Cardiac muscle cell (in vitro differentiated cells and primary cell): Measurements from ENCODE around the gene EP400. TPM values are rescaled to one million over a fixed set of nuclear protein-coding genes. Genes with fewer than 3 reads are reported as not detected.

Experiments used
- DNase-seq, 2 donors: peaks; one replicate each; pipeline versions ENCODE4 v3.0.0 to v3.0.0-alpha.2; 2010 to 2017; ENCODE audit warnings: low read depth in 1 of 2, low spot score in 1 of 2
- H3K27ac ChIP-seq: fragments of 200-600 bp; sonication (generic); 2 replicates; pipeline ENCODE4 v1.5.1; 2016
- H3K27me3 ChIP-seq: fragments of 200-600 bp; sonication (generic); 2 replicates; pipeline ENCODE4 v1.6.0; 2016; ENCODE audit warnings: control low read depth
- H3K36me3 ChIP-seq: fragments of 200-600 bp; sonication (generic); 2 replicates; pipeline ENCODE4 v1.5.1; 2016; ENCODE audit warnings: control low read depth
- H3K4me1 ChIP-seq: fragments of 200-600 bp; sonication (generic); 2 replicates; pipeline ENCODE4 v1.8.1; 2017; ENCODE audit warnings: low read depth, mild to moderate bottlenecking, mixed run types
- H3K4me3 ChIP-seq: fragments of 200-600 bp; sonication (generic); 2 replicates; pipeline ENCODE4 v1.5.1; 2016; ENCODE audit warnings: mild to moderate bottlenecking
- H3K9me3 ChIP-seq: fragments of 200-600 bp; sonication (generic); 2 replicates; pipeline ENCODE4 v1.5.1; 2017; ENCODE audit warnings: low read depth, mild to moderate bottlenecking, control low read depth
- polyA plus RNA-seq: library from polyadenylated mRNA; unstranded; fragments of >200 nt; fragmentation: Nextera tagmentation; extraction: Ambion mirVana; gene quantifications from 2 replicates; pipeline ENCODE4 v1.2.1, GENCODE V29; 2016
- total RNA-seq: library from RNA; depleted of rRNA; stranded (reverse); fragments of >200 nt; gene quantifications from 2 replicates; pipeline ENCODE4 v1.2.3, GENCODE V29; 2016
- TF ChIP-seq, protein P1 (sequence below): IDR thresholded peaks from 2 replicates; pipeline ENCODE4 v1.5.1; 2012; ENCODE audit warnings: low read depth, mild to moderate bottlenecking, low read length

The EP400 gene
- total and polyA plus RNA-seq, 2 experiments from 2014 or later, result 14.6 to 28.4 TPM

- Histone ChIP-seq H3K9me3 (no peaks in the 10 kb centered on the region), H3K4me3 (no peak overlapping the region), H3K27ac (no peak overlapping the region), H3K36me3 (peaks cover 20% of the 10 kb centered on the region), H3K27me3 (no peaks in the 10 kb centered on the region), H3K4me1 (no peaks in the 10 kb centered on the region)
- TF ChIP-seq, protein P1, sequence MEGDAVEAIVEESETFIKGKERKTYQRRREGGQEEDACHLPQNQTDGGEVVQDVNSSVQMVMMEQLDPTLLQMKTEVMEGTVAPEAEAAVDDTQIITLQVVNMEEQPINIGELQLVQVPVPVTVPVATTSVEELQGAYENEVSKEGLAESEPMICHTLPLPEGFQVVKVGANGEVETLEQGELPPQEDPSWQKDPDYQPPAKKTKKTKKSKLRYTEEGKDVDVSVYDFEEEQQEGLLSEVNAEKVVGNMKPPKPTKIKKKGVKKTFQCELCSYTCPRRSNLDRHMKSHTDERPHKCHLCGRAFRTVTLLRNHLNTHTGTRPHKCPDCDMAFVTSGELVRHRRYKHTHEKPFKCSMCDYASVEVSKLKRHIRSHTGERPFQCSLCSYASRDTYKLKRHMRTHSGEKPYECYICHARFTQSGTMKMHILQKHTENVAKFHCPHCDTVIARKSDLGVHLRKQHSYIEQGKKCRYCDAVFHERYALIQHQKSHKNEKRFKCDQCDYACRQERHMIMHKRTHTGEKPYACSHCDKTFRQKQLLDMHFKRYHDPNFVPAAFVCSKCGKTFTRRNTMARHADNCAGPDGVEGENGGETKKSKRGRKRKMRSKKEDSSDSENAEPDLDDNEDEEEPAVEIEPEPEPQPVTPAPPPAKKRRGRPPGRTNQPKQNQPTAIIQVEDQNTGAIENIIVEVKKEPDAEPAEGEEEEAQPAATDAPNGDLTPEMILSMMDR, result no peak
- DNase-seq, result peak in 1 of 2 donors; percentile 3
Measured at GRCh38 chr12:132006056-132006680, 56.4 kb downstream of the EP400 start.

- no peak for DNase-seq
- Histone ChIP-seq H3K27ac (no peak overlapping the region), H3K36me3 (peaks cover 25% of the 10 kb centered on the region), H3K4me3 (no peak overlapping the region), H3K9me3 (no peaks in the 10 kb centered on the region), H3K27me3 (no peaks in the 10 kb centered on the region), H3K4me1 (no peaks in the 10 kb centered on the region)
- TF ChIP-seq, protein P1, result no peak
Measured at GRCh38 chr12:132007041-132007440, 57.3 kb downstream of the EP400 start.

- no peak for DNase-seq
- TF ChIP-seq, protein P1, result no peak
- no peaks in the 10 kb centered on the region for H3K4me1 ChIP-seq
- H3K9me3 ChIP-seq, result no peaks in the 10 kb centered on the region
- H3K4me3 ChIP-seq, result no peak overlapping the region
- peaks cover 40% of the 10 kb centered on the region for H3K36me3 ChIP-seq
- H3K27ac ChIP-seq, result no peak overlapping the region
- no peaks in the 10 kb centered on the region for H3K27me3 ChIP-seq
Measured at GRCh38 chr12:132009336-132009859, 59.7 kb downstream of the EP400 start.

DNA sequence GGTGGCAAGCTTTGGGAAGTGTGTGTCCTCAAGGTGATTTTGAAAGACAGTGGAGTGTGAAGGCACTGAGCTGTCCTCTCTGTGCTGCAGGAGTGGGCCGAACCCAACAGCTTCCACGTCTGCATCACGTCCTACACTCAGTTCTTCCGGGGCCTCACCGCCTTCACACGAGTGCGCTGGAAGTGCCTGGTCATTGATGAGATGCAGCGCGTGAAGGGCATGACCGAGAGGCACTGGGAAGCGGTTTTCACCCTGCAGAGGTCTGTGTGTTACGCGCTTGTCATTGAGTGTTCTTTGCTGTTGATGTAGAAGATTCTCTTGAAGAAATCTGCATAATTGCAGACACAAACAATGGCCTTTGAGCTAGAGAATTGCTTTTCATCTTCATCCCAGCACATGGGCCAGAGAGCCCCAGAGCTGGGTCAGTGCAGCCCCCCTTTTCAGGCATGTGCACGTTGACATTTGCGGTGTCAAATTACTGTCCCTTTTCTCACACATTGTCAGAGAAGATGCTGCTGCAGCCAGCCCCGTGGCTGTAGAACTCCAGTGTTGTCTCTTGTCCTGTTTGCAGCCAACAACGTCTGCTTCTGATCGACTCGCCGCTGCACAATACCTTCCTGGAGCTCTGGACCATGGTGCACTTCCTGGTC lies 63.3 kb downstream of the EP400 start:
- Histone ChIP-seq H3K4me1 (no peaks in the 10 kb centered on the region), H3K27ac (no peak overlapping the region), H3K9me3 (no peaks in the 10 kb centered on the region), H3K27me3 (no peaks in the 10 kb centered on the region), H3K4me3 (no peak overlapping the region), H3K36me3 (peaks cover 42% of the 10 kb centered on the region)
- peak in 1 of 2 donors; percentile 7 for DNase-seq
- TF ChIP-seq, protein P1, result no peak

DNA sequence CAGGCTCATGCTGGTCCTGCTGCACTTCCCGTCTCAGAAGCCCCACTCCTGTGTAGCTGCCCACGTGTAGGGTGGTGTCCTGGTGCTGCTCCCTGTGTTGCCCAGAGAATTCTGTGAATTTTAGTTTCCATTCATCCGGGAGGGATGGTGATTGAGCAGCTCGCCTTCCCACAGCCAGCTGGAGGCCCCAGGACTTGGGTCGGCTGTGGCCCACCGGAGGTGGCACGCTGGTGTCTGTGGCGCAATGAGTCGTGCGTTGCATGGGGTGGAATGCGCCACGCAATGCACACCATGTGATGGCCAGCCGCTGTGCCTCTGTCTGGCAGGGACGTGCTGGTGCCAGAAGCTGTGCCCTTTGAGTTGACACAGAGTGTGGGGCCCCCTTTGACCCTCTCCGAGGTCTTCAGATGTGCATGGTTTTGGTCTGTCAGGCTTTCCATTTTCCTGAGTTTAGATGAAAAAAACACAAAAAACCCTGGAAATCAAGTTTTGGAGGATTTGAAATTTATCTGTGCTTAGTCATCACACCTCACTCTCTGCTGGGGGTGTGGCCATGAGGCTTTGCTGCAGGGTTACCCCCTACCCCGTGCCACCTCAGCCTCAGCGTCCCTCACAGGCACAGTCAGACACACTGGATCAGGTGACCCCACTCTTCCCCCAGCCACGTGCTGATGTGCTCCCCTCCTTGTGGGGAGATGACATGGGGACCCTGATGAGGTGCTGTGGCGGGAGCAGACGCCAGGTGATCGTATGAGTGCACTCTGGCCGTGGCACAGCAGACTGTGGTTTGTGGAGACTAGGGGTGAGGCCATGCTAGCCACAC lies 64.6 kb downstream of the EP400 start:
- Histone ChIP-seq H3K4me3 (no peak overlapping the region), H3K27ac (no peak overlapping the region), H3K27me3 (no peaks in the 10 kb centered on the region), H3K4me1 (no peaks in the 10 kb centered on the region), H3K36me3 (peaks cover 50% of the 10 kb centered on the region), H3K9me3 (no peaks in the 10 kb centered on the region)
- TF ChIP-seq, protein P1, result no peak
- no peak for DNase-seq
